ENCODE results near the gene IDH3A. TPM values are rescaled to one million over a fixed set of nuclear protein-coding genes. Genes with fewer than 3 reads are reported as not detected.

The IDH3A gene
- total and polyA plus RNA-seq, 9 of the 15 experiments (the other 6 are each of a cell fraction or from before 2014, with no cell fraction given), result 37.4 to 249 (median 107) TPM

DNA sequence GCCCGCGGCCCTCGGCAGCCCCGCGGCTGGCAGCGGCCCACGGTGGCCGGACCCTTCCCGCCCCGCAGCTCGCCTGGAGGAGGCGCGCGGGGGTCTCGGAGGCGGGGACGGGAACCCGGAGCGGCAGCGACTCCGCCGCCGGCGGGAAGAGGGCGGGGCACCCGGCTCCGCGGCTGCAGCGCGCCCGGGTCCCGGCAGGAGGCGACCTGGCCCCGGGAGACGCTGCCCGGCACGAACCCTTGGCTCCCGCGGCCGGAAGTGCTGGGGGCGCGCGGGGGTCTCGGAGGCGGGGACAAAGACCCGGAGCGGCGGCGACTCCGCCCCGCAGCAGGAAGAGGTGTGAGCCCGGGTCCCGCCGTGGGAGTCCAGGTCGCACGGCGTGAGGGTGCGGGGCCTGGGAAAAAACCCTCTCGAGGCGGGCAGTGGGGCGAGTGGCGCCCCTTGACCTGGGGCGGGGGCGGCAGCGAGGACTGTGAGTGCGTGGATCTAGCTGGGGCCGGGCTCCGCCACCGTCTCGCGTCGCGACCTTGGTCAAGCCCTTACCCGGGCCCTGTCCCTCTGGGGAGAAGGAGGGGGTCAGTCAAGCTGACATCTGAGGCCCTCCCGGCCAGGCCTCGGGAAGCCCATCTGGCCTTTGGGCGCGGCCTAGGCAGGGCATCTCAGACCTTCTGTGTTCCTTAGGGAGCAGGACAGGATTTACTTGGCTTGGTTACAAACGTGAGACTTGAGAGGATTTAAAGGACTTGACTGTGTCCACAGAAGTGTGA lies 17.7 kb upstream of the IDH3A start, which contains the start of gene CIB2 (continued):
- TF ChIP-seq, protein P1, sequence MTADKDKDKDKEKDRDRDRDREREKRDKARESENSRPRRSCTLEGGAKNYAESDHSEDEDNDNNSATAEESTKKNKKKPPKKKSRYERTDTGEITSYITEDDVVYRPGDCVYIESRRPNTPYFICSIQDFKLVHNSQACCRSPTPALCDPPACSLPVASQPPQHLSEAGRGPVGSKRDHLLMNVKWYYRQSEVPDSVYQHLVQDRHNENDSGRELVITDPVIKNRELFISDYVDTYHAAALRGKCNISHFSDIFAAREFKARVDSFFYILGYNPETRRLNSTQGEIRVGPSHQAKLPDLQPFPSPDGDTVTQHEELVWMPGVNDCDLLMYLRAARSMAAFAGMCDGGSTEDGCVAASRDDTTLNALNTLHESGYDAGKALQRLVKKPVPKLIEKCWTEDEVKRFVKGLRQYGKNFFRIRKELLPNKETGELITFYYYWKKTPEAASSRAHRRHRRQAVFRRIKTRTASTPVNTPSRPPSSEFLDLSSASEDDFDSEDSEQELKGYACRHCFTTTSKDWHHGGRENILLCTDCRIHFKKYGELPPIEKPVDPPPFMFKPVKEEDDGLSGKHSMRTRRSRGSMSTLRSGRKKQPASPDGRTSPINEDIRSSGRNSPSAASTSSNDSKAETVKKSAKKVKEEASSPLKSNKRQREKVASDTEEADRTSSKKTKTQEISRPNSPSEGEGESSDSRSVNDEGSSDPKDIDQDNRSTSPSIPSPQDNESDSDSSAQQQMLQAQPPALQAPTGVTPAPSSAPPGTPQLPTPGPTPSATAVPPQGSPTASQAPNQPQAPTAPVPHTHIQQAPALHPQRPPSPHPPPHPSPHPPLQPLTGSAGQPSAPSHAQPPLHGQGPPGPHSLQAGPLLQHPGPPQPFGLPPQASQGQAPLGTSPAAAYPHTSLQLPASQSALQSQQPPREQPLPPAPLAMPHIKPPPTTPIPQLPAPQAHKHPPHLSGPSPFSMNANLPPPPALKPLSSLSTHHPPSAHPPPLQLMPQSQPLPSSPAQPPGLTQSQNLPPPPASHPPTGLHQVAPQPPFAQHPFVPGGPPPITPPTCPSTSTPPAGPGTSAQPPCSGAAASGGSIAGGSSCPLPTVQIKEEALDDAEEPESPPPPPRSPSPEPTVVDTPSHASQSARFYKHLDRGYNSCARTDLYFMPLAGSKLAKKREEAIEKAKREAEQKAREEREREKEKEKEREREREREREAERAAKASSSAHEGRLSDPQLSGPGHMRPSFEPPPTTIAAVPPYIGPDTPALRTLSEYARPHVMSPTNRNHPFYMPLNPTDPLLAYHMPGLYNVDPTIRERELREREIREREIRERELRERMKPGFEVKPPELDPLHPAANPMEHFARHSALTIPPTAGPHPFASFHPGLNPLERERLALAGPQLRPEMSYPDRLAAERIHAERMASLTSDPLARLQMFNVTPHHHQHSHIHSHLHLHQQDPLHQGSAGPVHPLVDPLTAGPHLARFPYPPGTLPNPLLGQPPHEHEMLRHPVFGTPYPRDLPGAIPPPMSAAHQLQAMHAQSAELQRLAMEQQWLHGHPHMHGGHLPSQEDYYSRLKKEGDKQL (CRISPR knock-in tag; IDR thresholded peaks at IDR 0.05; ENCODE audit: borderline replicate concordance), result 0 out of 2 replicates have a peak, but pooled peaks have one; percentile 60
- peak; percentile 91 for TF ChIP-seq GABPA (tag; conservative IDR thresholded peaks at IDR 0.05; ENCODE audit: low read depth)
- TF ChIP-seq MTA3 (IDR thresholded peaks at IDR 0.05; ENCODE audit: borderline replicate concordance), result peak; percentile 90; the same call in 1 of the 2 replicates
- no peak for TF ChIP-seq SREBF1 (IDR thresholded peaks at IDR 0.05; ENCODE audit: borderline replicate concordance, low read depth, low read length)
- TF ChIP-seq, protein P2, sequence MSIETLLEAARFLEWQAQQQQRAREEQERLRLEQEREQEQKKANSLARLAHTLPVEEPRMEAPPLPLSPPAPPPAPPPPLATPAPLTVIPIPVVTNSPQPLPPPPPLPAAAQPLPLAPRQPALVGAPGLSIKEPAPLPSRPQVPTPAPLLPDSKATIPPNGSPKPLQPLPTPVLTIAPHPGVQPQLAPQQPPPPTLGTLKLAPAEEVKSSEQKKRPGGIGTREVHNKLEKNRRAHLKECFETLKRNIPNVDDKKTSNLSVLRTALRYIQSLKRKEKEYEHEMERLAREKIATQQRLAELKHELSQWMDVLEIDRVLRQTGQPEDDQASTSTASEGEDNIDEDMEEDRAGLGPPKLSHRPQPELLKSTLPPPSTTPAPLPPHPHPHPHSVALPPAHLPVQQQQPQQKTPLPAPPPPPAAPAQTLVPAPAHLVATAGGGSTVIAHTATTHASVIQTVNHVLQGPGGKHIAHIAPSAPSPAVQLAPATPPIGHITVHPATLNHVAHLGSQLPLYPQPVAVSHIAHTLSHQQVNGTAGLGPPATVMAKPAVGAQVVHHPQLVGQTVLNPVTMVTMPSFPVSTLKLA (conservative IDR thresholded peaks at IDR 0.05), result peak in 1 of 2 experiments; percentile 33; a peak in 1 of 4 replicates
- no peak for TF ChIP-seq PRPF4 (IDR thresholded peaks at IDR 0.05; ENCODE audit: insufficient read depth, low read depth, low read length, poor library complexity, severe bottlenecking)
- TF ChIP-seq SMAD4 (CRISPR knock-in tag; conservative IDR thresholded peaks at IDR 0.05), result peak; percentile 66
- TF ChIP-seq NFE2 (IDR thresholded peaks at IDR 0.05; ENCODE audit: low read depth), result no peak
- TF ChIP-seq, protein P3, sequence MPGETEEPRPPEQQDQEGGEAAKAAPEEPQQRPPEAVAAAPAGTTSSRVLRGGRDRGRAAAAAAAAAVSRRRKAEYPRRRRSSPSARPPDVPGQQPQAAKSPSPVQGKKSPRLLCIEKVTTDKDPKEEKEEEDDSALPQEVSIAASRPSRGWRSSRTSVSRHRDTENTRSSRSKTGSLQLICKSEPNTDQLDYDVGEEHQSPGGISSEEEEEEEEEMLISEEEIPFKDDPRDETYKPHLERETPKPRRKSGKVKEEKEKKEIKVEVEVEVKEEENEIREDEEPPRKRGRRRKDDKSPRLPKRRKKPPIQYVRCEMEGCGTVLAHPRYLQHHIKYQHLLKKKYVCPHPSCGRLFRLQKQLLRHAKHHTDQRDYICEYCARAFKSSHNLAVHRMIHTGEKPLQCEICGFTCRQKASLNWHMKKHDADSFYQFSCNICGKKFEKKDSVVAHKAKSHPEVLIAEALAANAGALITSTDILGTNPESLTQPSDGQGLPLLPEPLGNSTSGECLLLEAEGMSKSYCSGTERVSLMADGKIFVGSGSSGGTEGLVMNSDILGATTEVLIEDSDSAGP (CRISPR knock-in tag; IDR thresholded peaks at IDR 0.05), result no peak
- TF ChIP-seq, protein P4, sequence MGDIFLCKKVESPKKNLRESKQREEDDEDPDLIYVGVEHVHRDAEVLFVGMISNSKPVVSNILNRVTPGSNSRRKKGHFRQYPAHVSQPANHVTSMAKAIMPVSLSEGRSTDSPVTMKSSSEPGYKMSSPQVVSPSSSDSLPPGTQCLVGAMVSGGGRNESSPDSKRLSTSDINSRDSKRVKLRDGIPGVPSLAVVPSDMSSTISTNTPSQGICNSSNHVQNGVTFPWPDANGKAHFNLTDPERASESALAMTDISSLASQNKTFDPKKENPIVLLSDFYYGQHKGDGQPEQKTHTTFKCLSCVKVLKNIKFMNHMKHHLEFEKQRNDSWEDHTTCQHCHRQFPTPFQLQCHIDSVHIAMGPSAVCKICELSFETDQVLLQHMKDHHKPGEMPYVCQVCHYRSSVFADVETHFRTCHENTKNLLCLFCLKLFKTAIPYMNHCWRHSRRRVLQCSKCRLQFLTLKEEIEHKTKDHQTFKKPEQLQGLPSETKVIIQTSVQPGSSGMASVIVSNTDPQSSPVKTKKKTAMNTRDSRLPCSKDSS (IDR thresholded peaks at IDR 0.05; ENCODE audit: low read depth, partially characterized antibody), result no peak
- peak; percentile 100 for TF ChIP-seq ZBTB7A (IDR thresholded peaks at IDR 0.05; ENCODE audit: borderline replicate concordance, control insufficient read depth, low read depth, low read length)
- TF ChIP-seq, protein P5, sequence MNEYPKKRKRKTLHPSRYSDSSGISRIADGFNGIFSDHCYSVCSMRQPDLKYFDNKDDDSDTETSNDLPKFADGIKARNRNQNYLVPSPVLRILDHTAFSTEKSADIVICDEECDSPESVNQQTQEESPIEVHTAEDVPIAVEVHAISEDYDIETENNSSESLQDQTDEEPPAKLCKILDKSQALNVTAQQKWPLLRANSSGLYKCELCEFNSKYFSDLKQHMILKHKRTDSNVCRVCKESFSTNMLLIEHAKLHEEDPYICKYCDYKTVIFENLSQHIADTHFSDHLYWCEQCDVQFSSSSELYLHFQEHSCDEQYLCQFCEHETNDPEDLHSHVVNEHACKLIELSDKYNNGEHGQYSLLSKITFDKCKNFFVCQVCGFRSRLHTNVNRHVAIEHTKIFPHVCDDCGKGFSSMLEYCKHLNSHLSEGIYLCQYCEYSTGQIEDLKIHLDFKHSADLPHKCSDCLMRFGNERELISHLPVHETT (CRISPR knock-in tag; conservative IDR thresholded peaks at IDR 0.05 in 1 of 2, IDR thresholded peaks at IDR 0.05 in 1 of 2), result peak in 1 of 2 experiments; percentile 90; a peak in 2 of 4 replicates
